SK-N-MC (cell line): ENCODE measurements around the gene UGGT1.

Experiments used
- EZH2 ChIP-seq: fragments of 200-600 bp; sonication (generic); IDR thresholded peaks from one replicate; pipeline ENCODE4 v1.6.1; 2017; ENCODE audit warnings: antibody characterized with exemption
- FOXP2 ChIP-seq: optimal IDR thresholded peaks from 2 replicates; pipeline ENCODE3; 2011; ENCODE audit warnings: mild to moderate bottlenecking, moderate library complexity; ENCODE audit not compliant: insufficient read depth; ENCODE audit errors: extremely low read length, control extremely low read depth

- TF ChIP-seq FOXP2 (no peak), EZH2 (no peak)
Observed at GRCh38 chr2:128158176-128158575, 67.2 kb downstream of the UGGT1 start.
